ENCODE measurements around the gene SCGB1A1.

SCGB1A1 gene

DNA sequence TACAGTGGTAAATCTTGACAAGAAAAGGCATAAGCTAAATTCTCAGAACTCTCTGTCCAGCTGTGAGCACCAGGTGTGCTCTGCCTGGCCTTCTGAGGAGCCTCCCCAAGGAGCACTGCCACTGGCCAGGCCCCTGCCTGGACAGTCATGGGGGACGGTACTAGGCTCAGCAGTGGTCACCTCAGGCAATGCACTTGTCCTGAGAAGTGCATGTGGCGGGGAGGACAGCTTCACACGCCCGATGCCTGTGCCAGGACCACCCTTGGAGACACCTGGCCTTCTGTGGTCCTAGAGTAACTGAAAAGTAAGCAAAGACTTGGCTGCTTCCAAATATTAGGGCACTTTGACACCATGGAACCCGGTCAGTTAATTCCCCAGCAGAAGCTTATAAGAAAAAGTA lies 28.6 kb upstream of the SCGB1A1 start:
- Histone ChIP-seq H3K27me3 (ENCODE audit: control insufficient read depth, insufficient read depth, low read length) (no peaks in the 10 kb centered on the region), H3K4me1 (ENCODE audit: control insufficient read depth, insufficient read depth, low read length) (no peaks in the 10 kb centered on the region), H3K9ac (ENCODE audit: low read length) (no peak overlapping the region)

DNA sequence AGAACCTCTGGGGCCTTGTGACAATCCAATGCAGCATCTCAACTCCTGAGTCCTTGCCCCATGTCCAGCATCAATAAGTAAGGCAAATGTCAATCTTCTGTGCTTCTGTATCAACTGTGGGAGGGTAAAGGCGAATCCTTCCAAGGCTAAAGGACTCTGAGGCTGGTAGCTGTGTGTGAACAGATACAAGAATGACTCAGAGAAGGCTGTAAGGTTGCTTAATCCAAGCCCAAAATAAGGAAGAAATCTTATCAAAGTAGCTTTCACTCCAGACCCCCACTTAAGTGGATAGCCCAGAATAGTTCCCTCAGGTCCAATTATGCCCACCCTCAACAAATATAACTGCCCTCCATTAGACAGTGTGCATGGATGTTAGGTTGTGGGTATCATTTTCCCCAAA lies 28.1 kb upstream of the SCGB1A1 start:
- Histone ChIP-seq H3K4me3 (ENCODE audit: low read length) (no peak overlapping the region), H3K9ac (ENCODE audit: low read length) (no peak overlapping the region)

More for the DNA sequence above, 28.6 kb upstream of the SCGB1A1 start:
- Histone ChIP-seq H3K9me3 (ENCODE audit: control insufficient read depth, low read length) (no peaks in the 10 kb centered on the region), H3K4me3 (ENCODE audit: low read length) (no peak overlapping the region), H3K36me3 (ENCODE audit: control insufficient read depth, insufficient read depth, low read length) (no peaks in the 10 kb centered on the region)

DNA sequence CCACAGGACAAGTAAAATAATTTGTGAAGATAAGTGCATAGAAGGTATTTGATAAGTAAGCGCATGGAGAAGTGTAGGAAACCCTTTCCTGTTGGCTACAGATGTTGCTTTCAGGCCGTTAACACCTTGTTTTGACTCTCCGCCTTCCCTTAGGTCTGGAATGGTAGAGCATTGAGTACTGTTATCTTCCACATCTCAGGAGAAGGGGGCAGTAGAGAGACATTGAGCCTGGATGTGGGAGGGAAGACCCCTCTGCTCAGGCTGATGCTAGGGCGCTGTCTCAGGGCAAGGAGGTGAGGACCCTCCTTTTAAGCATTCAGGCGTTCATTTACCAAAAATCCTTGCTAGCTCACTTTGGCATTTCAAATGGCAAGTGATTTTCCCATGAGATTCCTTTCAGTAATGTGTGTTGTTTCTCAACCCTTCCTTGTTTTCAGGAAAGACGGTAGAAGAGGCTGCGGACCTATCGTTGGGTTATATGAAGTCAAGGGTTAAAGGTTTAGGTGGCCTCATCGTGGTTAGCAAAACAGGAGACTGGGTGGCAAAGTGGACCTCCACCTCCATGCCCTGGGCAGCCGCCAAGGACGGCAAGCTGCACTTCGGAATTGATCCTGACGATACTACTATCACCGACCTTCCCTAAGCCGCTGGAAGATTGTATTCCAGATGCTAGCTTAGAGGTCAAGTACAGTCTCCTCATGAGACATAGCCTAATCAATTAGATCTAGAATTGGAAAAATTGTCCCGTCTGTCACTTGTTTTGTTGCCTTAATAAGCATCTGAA lies 27.0 kb upstream of the SCGB1A1 start:
- H3K9me3 ChIP-seq (ENCODE audit: control insufficient read depth, low read length), result no peaks in the 10 kb centered on the region

More for the DNA sequence above, 28.1 kb upstream of the SCGB1A1 start:
- H3K27me3 ChIP-seq (ENCODE audit: control insufficient read depth, insufficient read depth, low read length), result no peaks in the 10 kb centered on the region
- H3K36me3 ChIP-seq (ENCODE audit: control insufficient read depth, insufficient read depth, low read length), result no peaks in the 10 kb centered on the region
- H3K4me1 ChIP-seq (ENCODE audit: control insufficient read depth, insufficient read depth, low read length), result no peaks in the 10 kb centered on the region
- no peaks in the 10 kb centered on the region for H3K9me3 ChIP-seq (ENCODE audit: control insufficient read depth, low read length)

DNA sequence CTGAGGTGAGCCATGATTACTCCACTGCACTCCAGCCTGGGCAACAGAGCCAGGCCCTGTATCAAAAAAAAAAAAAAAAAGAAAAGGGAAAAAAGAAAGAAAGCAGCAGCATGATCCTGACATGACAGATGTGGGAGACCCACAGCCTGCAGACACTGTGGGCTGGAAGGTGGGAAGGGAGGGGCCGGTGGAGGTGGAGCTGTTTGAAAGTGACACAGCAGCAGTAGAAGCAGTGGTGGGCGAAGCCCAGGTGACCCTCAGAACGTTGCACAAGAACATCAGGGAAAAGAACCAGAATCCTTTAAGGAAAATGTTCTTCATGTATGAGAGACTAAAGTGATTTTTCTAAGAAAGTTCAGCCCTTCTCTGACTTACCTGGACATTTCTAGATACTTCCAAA lies 26.3 kb upstream of the SCGB1A1 start:
- H3K9me3 ChIP-seq (ENCODE audit: control insufficient read depth, low read length), result no peaks in the 10 kb centered on the region
- no peak overlapping the region for H3K9ac ChIP-seq (ENCODE audit: low read length)
- no peaks in the 10 kb centered on the region for H3K27me3 ChIP-seq (ENCODE audit: control insufficient read depth, insufficient read depth, low read length)
- no peaks in the 10 kb centered on the region for H3K4me1 ChIP-seq (ENCODE audit: control insufficient read depth, insufficient read depth, low read length)
- no peak overlapping the region for H3K4me3 ChIP-seq (ENCODE audit: low read length)
- no peaks in the 10 kb centered on the region for H3K36me3 ChIP-seq (ENCODE audit: control insufficient read depth, insufficient read depth, low read length)

More for the DNA sequence above, 27.0 kb upstream of the SCGB1A1 start:
- Histone ChIP-seq H3K4me3 (ENCODE audit: low read length) (no peak overlapping the region), H3K27me3 (ENCODE audit: control insufficient read depth, insufficient read depth, low read length) (no peaks in the 10 kb centered on the region), H3K36me3 (ENCODE audit: control insufficient read depth, insufficient read depth, low read length) (no peaks in the 10 kb centered on the region), H3K4me1 (ENCODE audit: control insufficient read depth, insufficient read depth, low read length) (no peaks in the 10 kb centered on the region), H3K9ac (ENCODE audit: low read length) (no peak overlapping the region)

DNA sequence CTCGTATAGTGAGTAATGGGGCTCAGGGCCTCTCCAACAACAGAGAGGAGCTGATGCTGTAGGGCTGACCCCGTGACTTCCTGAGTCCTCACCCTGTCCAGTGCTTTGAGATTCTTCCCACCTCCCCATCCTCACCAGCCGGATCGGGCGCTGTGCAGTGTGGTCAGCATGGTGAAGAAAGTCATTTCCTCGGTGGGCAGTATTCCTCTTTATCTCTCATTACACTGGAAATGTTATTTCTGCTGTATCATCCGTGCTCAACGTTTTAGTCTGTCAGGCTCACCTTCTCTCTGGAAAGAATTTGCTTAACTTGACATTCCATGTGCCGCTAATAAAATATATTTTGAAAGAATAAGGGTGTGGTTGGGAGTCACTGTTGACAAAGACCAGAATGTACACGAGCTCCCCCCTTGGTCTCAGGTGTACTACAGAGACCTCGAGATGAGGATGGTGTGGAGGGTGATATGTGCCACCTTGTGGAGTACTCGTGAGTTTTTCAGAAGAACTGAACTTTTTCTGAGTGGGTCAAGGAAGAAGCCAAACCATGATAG lies 25.7 kb upstream of the SCGB1A1 start:
- Histone ChIP-seq H3K9me3 (ENCODE audit: control insufficient read depth, low read length) (no peaks in the 10 kb centered on the region), H3K4me3 (ENCODE audit: low read length) (no peak overlapping the region), H3K4me1 (ENCODE audit: control insufficient read depth, insufficient read depth, low read length) (peaks cover 2% of the 10 kb centered on the region), H3K27me3 (ENCODE audit: control insufficient read depth, insufficient read depth, low read length) (no peaks in the 10 kb centered on the region), H3K9ac (ENCODE audit: low read length) (no peak overlapping the region), H3K36me3 (ENCODE audit: control insufficient read depth, insufficient read depth, low read length) (no peaks in the 10 kb centered on the region)

DNA sequence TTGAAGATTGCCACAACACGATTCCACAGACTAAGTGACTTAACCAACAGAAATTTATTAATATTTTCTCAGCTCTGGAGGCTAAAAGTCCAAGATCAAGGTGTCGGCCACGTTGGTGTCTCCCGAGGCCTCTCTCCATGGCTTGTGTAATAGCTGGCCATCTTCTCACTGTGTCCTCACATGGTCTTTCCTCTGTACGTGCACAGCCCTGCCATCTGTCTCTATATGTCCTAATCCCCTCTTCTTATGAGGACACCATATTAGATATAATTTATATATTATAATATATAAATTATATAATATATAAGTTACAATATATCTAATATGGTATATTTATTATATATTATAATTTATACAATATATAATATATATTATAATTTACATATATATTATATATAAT lies 25.1 kb upstream of the SCGB1A1 start:
- no peaks in the 10 kb centered on the region for H3K36me3 ChIP-seq (ENCODE audit: control insufficient read depth, insufficient read depth, low read length)
- no peaks in the 10 kb centered on the region for H3K27me3 ChIP-seq (ENCODE audit: control insufficient read depth, insufficient read depth, low read length)
- H3K9ac ChIP-seq (ENCODE audit: low read length), result no peak overlapping the region
- no peaks in the 10 kb centered on the region for H3K9me3 ChIP-seq (ENCODE audit: control insufficient read depth, low read length)
- H3K4me1 ChIP-seq (ENCODE audit: control insufficient read depth, insufficient read depth, low read length), result peaks cover 7% of the 10 kb centered on the region
- H3K4me3 ChIP-seq (ENCODE audit: low read length), result no peak overlapping the region

DNA sequence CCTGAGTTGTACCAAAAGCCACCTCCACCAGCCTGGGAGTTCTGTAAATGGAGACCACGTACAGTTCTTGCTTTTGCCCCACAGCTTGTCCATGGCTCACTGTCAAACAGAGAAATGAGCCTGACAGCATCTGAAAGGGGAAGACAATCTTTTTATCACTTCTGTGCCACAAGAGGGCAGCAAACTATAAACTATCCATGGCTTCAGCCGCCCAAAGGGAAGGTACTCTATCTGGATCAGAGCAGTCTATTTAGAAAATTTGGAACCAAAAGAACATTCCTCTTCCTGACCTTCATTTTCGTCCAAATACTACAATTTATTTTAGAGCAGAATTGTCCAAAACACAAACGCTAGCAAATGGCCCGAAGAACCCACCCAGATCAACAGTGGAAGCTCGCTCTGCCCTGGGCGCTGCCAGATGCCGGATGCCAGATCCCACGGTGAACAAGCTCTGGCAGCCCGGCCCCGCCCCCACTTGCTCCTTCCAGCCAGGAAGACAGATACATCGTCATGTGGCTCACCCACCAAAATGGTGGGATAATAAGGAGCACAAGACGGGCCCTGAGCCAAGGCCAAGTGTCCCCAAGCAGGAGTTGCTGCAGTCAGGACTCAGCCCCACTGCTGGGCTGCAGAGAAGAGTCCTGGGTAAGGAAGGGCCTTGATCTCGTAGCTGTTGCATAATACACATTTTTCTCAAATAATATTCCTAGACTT lies 23.9 kb upstream of the SCGB1A1 start:
- Histone ChIP-seq H3K9me3 (ENCODE audit: control insufficient read depth, low read length) (no peaks in the 10 kb centered on the region), H3K27me3 (ENCODE audit: control insufficient read depth, insufficient read depth, low read length) (no peaks in the 10 kb centered on the region), H3K4me3 (ENCODE audit: low read length) (no peak overlapping the region), H3K9ac (ENCODE audit: low read length) (no peak overlapping the region), H3K36me3 (ENCODE audit: control insufficient read depth, insufficient read depth, low read length) (no peaks in the 10 kb centered on the region), H3K4me1 (ENCODE audit: control insufficient read depth, insufficient read depth, low read length) (peaks cover 18% of the 10 kb centered on the region)

DNA sequence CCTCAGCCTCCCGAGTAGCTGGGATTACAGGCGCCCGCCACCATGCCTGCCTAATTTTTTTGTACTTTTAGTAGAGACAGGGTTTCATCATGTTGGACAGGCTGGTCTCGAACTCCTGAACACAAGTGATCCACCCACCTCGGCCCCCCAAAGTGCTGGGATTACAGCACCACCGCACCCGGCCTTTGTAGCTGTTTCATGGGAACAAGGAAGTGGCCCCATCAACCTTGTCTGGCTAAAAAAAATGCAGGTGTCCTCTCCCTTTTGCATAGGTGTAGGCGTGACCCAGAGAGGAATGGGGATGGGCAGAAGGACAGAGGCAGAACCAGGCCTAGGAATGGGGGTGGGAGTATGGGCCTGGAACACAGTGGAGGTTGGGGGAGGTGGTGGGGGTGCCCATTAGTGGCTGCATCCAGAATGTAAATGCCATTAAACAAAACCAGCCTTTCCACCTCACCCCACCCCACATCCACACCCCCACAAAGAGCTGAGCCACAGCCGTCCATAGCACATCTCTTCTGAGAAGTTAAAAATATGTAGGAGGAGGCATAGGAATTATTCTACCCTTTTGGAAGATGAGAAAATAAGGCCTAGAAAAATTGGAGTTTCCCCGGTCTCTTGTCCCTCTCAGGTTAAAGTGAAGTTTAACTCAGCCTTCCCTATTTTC lies 22.8 kb upstream of the SCGB1A1 start:
- Histone ChIP-seq H3K4me1 (ENCODE audit: control insufficient read depth, insufficient read depth, low read length) (peaks cover 28% of the 10 kb centered on the region), H3K9ac (ENCODE audit: low read length) (no peak overlapping the region), H3K36me3 (ENCODE audit: control insufficient read depth, insufficient read depth, low read length) (no peaks in the 10 kb centered on the region), H3K9me3 (ENCODE audit: control insufficient read depth, low read length) (no peaks in the 10 kb centered on the region), H3K4me3 (ENCODE audit: low read length) (no peak overlapping the region), H3K27me3 (ENCODE audit: control insufficient read depth, insufficient read depth, low read length) (peaks cover 3% of the 10 kb centered on the region)

DNA sequence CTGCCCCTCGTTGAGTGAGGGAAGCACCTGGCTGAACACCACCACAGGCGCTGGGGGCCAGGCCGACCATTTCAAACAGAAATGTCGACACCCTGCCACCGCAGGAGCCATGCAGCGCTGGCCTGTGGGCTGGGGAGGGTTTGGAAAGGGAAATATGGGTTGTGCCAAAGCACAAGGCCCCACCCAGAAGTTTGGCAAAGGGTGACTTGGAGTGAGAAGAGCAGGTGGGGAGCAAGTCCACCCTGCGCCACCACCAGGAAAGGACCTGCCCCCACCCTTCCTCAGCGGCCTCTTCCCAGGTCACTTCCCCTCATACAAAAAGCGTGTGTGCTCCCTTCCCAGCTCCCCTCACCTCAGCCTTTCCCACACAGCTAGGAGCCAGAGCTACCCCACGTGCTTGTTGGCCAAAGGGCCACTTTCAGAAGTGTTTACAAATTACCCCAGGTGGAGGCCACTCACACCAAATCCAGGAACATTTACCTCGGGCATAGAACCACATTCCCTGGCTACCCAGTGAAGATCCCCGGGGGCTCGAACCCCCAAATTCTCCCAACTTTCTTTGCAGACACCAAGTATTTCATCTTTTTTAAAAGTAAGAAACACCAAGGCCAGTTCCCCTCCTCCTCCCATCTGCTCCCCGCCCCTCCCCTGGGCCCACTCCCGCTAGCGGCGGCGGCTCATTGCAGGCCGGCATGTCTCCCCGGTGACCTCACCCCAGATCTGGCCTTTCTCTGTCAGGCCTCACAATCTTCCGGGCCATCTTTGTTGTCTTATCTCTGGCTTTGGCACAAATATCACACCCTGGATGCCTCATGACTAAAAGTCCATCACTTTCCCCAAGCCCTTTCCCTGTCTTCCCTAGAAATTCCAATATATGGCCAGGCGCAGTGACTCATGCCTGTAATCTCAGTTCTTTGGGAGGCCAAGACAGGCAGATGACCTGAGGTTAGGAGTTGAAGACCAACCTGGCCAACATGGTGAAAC lies 20.5 kb upstream of the SCGB1A1 start:
- Histone ChIP-seq H3K4me1 (ENCODE audit: control insufficient read depth, insufficient read depth, low read length) (peaks cover 43% of the 10 kb centered on the region), H3K4me3 (ENCODE audit: low read length) (no peak overlapping the region), H3K36me3 (ENCODE audit: control insufficient read depth, insufficient read depth, low read length) (no peaks in the 10 kb centered on the region), H3K9me3 (ENCODE audit: control insufficient read depth, low read length) (no peaks in the 10 kb centered on the region), H3K27me3 (ENCODE audit: control insufficient read depth, insufficient read depth, low read length) (peaks cover 3% of the 10 kb centered on the region), H3K9ac (ENCODE audit: low read length) (no peak overlapping the region)

DNA sequence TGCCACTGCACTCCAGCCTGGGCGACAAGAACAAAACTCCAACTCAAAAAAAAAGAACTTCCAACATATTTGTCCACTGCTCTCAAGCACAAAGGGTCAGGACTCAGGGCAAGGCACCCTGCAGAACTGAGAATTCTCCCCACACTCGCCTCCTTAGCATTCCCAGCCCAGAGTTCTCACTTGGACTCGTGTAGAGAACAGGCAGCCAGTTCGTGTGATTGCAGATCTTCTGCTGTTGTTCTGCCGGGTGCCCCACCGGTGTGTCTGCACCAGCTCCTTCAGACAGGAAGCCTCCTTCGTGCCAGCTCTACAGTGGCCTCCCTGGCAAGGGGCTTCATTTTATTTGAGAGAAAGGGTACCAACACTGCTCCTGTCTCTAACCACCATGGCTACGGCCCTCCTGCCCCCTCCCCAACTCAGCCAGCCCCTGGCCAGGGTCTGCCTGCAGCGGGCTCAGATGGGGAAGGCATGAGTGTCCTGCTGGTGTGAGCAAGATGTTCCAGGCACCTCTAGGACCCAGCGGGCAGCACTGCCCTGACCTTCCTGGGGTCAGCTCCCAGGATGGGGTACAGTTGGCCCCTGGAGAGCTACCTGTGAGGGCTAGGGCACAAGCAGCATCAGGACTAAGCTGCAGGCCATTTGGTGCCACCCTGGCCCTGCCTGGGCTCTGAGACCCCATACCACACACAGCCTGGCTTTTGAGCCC lies 19.5 kb upstream of the SCGB1A1 start:
- peaks cover 43% of the 10 kb centered on the region for H3K4me1 ChIP-seq (ENCODE audit: control insufficient read depth, insufficient read depth, low read length)
- no peaks in the 10 kb centered on the region for H3K36me3 ChIP-seq (ENCODE audit: control insufficient read depth, insufficient read depth, low read length)
- H3K4me3 ChIP-seq (ENCODE audit: low read length), result no peak overlapping the region
- H3K9ac ChIP-seq (ENCODE audit: low read length), result no peak overlapping the region
- no peaks in the 10 kb centered on the region for H3K9me3 ChIP-seq (ENCODE audit: control insufficient read depth, low read length)
- H3K27me3 ChIP-seq (ENCODE audit: control insufficient read depth, insufficient read depth, low read length), result peaks cover 3% of the 10 kb centered on the region

DNA sequence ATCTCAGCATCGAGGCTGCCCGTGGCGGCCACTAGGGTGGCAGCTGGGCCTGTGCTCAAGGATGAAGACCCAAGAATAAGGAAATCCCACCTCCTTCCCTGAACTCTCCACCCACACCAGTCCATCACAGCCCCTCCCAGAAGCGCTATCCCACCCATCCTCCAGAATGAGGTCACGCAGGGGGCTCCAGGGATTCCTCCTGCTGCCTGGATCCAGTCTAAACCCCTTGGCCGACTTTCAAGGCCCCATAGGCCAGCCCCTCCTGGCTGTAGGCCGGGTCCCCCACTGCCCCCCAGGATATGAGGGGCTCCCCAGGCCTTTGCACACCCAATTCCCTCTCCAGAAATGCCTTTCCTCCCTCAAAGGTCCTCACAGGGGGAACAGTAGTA lies 19.0 kb upstream of the SCGB1A1 start:
- Histone ChIP-seq H3K9me3 (ENCODE audit: control insufficient read depth, low read length) (no peaks in the 10 kb centered on the region), H3K4me1 (ENCODE audit: control insufficient read depth, insufficient read depth, low read length) (peaks cover 43% of the 10 kb centered on the region), H3K36me3 (ENCODE audit: control insufficient read depth, insufficient read depth, low read length) (no peaks in the 10 kb centered on the region), H3K9ac (ENCODE audit: low read length) (no peak overlapping the region), H3K4me3 (ENCODE audit: low read length) (no peak overlapping the region), H3K27me3 (ENCODE audit: control insufficient read depth, insufficient read depth, low read length) (peaks cover 3% of the 10 kb centered on the region)
